Mesendoderm (in vitro differentiated cells): ENCODE results near the gene SHANK3.
A peak's percentile ranks its signal among the peaks of the same experiment; 100 is the strongest.

Source experiments
- DNase-seq: peaks from one replicate; pipeline ENCODE4 v3.0.0; 2013
- H2AK5ac ChIP-seq: 2 replicates; pipeline ENCODE4 v1.6.1; 2013; ENCODE audit warnings: low read length, inconsistent platforms
- H2BK120ac ChIP-seq: 2 replicates; pipeline ENCODE4 v1.6.1; 2013; ENCODE audit warnings: low read depth, mild to moderate bottlenecking, low read length, moderate library complexity, mixed read lengths
- H2BK15ac ChIP-seq: replicated peaks from 2 replicates; pipeline ENCODE4 v1.6.1; 2013; ENCODE audit warnings: low read depth, mild to moderate bottlenecking, moderate library complexity
- H2BK5ac ChIP-seq: 2 replicates; pipeline ENCODE4 v1.6.1; 2013; ENCODE audit warnings: low read length, inconsistent platforms
- H3K18ac ChIP-seq: 2 replicates; pipeline ENCODE4 v1.6.1; 2013; ENCODE audit warnings: mild to moderate bottlenecking, low read length, mixed read lengths
- H3K23ac ChIP-seq: one replicate; pipeline ENCODE4 v1.6.1; 2013; ENCODE audit warnings: low read length
- H3K27ac ChIP-seq: 2 replicates; pipeline ENCODE4 v1.5.1; 2013; ENCODE audit warnings: low read depth, mild to moderate bottlenecking, inconsistent platforms, low read length, moderate library complexity
- H3K27me3 ChIP-seq: 2 replicates; pipeline ENCODE4 v1.6.1; 2013; ENCODE audit warnings: low read length, control low read depth, mild to moderate bottlenecking, inconsistent platforms; ENCODE audit not compliant: insufficient read depth, poor library complexity
- H3K36me3 ChIP-seq: 2 replicates; pipeline ENCODE4 v1.6.1; 2013; ENCODE audit warnings: low read length, inconsistent platforms; ENCODE audit not compliant: control insufficient read depth, insufficient read depth
- H3K4ac ChIP-seq: one replicate; pipeline ENCODE4 v1.6.1; 2013; ENCODE audit warnings: low read depth, mild to moderate bottlenecking, low read length, moderate library complexity
- H3K4me1 ChIP-seq: 2 replicates; pipeline ENCODE4 v1.6.1; 2013; ENCODE audit warnings: low read depth, low read length, inconsistent platforms; ENCODE audit not compliant: control insufficient read depth
- H3K4me2 ChIP-seq: 2 replicates; pipeline ENCODE4 v1.6.1; 2013; ENCODE audit warnings: low read length
- H3K4me3 ChIP-seq: 2 replicates; pipeline ENCODE4 v1.5.1; 2013; ENCODE audit warnings: mild to moderate bottlenecking, low read length
- H3K56ac ChIP-seq: one replicate; pipeline ENCODE4 v1.6.1; 2013; ENCODE audit warnings: low read length
- H3K79me1 ChIP-seq: 2 replicates; pipeline ENCODE4 v1.6.1; 2013; ENCODE audit warnings: low read length, inconsistent platforms
- H3K79me2 ChIP-seq: 2 replicates; pipeline ENCODE4 v1.6.1; 2013; ENCODE audit warnings: mild to moderate bottlenecking, low read length; ENCODE audit not compliant: control insufficient read depth, insufficient read depth
- H3K9ac ChIP-seq: 2 replicates; pipeline ENCODE4 v1.6.1; 2013; ENCODE audit warnings: low read length, inconsistent platforms
- H4K5ac ChIP-seq: one replicate; pipeline ENCODE4 v1.6.1; 2013; ENCODE audit warnings: low read length
- H4K8ac ChIP-seq: one replicate; pipeline ENCODE4 v1.6.1; 2013; ENCODE audit warnings: low read depth, mild to moderate bottlenecking, control low read depth, low read length, moderate library complexity
- WGBS: extraction: QIAGEN DNeasy Blood & Tissue Kit; methylation state at CpG from one replicate; pipeline ENCODE4 v1.1.7; 2013; ENCODE audit warnings: low lambda C conversion rate, missing lambda C conversion rate; ENCODE audit not compliant: insufficient coverage; ENCODE audit errors: extremely low coverage; 5-methylcytosine and 5-hydroxymethylcytosine counted together

SHANK3 gene

DNA sequence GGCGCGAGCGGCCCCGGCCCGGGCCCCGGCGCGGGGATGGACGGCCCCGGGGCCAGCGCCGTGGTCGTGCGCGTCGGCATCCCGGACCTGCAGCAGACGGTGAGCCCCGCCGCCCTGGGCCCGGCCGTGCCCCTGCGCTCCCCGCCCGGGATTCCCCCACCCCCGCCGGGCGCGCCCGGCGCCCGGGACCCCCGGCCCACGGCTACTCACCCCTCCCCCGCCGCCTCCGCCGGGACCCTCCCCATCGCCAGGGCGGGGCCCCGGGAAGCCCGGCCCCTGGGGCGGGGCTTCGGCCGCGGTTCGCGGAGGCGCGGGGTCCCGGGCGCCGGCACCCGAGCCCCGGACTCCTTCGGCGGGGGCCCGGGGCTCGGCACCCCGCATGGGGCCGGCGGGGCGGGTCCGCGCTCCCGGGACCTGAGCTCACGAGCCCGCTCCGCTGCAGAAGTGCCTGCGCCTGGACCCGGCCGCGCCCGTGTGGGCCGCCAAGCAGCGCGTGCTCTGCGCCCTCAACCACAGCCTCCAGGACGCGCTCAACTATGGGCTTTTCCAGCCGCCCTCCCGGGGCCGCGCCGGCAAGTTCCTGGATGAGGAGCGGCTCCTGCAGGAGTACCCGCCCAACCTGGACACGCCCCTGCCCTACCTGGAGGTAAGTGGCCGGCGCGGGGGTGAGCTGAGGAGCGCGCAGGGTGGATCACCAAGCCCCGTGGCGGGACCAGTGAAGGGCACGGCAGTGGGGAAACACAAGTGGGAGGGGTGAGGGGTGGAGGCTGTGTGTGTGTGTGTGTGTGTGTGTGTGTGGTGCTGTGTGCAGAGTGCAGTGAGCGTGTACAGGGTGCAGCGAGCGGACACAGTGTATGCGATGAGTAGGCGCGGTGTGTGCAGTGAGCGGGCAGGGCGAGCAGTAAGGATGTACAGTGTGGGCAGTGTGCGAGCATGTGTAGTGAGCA lies 2.3 kb downstream of the SHANK3 start:
- DNase-seq, result peak; percentile 89
- Histone ChIP-seq H3K18ac (no peak overlapping the region), H3K79me1 (no peaks in the 10 kb centered on the region), H4K5ac (no peak overlapping the region), H4K8ac (no peak overlapping the region), H2BK5ac (no peak overlapping the region), H3K36me3 (no peaks in the 10 kb centered on the region), H3K4me2 (peak overlapping the region; percentile 35), H3K4me1 (no peaks in the 10 kb centered on the region), H2BK120ac (no peak overlapping the region), H3K4ac (no peak overlapping the region), H2AK5ac (no peak overlapping the region), H3K27me3 (no peaks in the 10 kb centered on the region), H3K79me2 (no peaks in the 10 kb centered on the region), H3K27ac (no peak overlapping the region), H3K9ac (peak overlapping the region; percentile 33), H3K4me3 (no peak overlapping the region), H2BK15ac (no peak overlapping the region), H3K56ac (peak overlapping the region; percentile 74), H3K23ac (no peak overlapping the region)
- WGBS, result no CpG with 5 or more reads among the region's 105 CpGs

DNA sequence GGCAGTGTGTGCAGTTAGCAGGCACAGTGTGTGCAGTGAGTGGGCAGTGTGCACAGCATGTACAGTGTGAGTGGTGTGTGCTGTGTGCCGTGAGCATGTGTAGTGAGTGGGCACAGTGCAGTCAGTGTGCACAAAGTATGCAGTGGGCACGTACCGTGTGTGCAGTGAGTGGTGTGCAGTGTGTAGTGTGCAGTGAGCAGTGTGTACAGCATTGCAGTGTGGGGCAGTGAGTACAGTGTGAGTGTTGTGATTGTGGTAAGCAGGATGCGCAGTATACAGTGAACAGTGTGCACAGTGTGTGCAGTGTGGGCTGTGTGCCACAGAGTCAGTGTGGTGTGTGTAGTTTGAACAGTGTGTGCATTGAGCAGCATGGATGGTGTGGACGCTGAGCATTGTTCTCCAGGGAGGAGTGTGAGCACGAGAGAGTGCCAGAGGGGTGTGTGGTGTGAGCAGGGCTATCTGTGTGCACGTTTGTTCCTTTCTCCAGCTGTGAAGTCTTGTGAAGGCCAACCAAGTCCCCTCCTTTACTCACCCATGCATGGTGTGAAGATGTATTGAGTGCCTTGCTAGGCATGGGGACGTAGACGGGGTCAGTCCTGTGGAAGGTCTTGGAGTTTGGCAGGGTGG lies 3.0 kb downstream of the SHANK3 start:
- H3K27ac ChIP-seq, result no peak overlapping the region
- H3K23ac ChIP-seq, result no peak overlapping the region
- peak overlapping the region; percentile 33 for H3K9ac ChIP-seq
- DNase-seq, result no peak
- H3K79me1 ChIP-seq, result no peaks in the 10 kb centered on the region
- H3K79me2 ChIP-seq, result no peaks in the 10 kb centered on the region
- H3K56ac ChIP-seq, result peak overlapping the region; percentile 74
- no peak overlapping the region for H4K8ac ChIP-seq
- H2BK15ac ChIP-seq, result no peak overlapping the region
- H3K4ac ChIP-seq, result no peak overlapping the region
- H3K27me3 ChIP-seq, result no peaks in the 10 kb centered on the region
- WGBS, result no CpG with 5 or more reads among the region's 9 CpGs
- H2BK5ac ChIP-seq, result no peak overlapping the region
- no peak overlapping the region for H2BK120ac ChIP-seq
- H3K36me3 ChIP-seq, result no peaks in the 10 kb centered on the region
- peak overlapping the region; percentile 35 for H3K4me2 ChIP-seq
- no peak overlapping the region for H3K4me3 ChIP-seq
- no peak overlapping the region for H3K18ac ChIP-seq
- no peak overlapping the region for H4K5ac ChIP-seq
- H3K4me1 ChIP-seq, result no peaks in the 10 kb centered on the region
- no peak overlapping the region for H2AK5ac ChIP-seq

DNA sequence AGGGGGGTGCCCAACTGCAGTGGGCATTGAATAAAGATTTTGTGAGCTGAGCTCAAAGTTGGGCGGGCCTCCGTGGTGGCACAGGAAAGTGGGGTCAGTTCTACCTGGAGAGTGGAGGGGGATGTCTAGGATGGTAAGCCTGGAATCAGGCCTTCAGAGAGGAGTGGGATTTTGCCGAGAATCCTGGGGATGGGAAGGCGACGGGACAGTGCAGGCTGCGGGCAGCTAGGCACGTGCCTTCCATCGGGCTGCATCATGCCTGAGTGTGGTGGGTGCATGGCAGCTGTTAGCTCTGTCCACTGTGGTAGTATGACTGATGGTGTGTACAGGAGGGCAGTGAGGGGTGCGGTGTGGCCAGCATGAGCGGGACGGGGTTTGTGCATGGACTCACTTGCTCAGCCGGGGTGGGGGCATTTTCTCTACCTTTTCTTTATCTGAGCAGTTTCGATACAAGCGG lies 3.6 kb downstream of the SHANK3 start:
- no CpG with 5 or more reads among the region's 14 CpGs for WGBS
- Histone ChIP-seq H3K23ac (no peak overlapping the region), H3K4me1 (no peaks in the 10 kb centered on the region), H4K8ac (no peak overlapping the region), H3K56ac (no peak overlapping the region), H3K4me2 (no peak overlapping the region), H2BK5ac (no peak overlapping the region), H3K79me1 (no peaks in the 10 kb centered on the region), H3K79me2 (no peaks in the 10 kb centered on the region), H3K27me3 (no peaks in the 10 kb centered on the region), H3K4ac (no peak overlapping the region), H2AK5ac (no peak overlapping the region), H3K18ac (no peak overlapping the region), H3K9ac (no peak overlapping the region), H2BK15ac (no peak overlapping the region), H3K27ac (no peak overlapping the region), H3K36me3 (no peaks in the 10 kb centered on the region), H3K4me3 (no peak overlapping the region), H4K5ac (no peak overlapping the region), H2BK120ac (no peak overlapping the region)
- DNase-seq, result no peak

DNA sequence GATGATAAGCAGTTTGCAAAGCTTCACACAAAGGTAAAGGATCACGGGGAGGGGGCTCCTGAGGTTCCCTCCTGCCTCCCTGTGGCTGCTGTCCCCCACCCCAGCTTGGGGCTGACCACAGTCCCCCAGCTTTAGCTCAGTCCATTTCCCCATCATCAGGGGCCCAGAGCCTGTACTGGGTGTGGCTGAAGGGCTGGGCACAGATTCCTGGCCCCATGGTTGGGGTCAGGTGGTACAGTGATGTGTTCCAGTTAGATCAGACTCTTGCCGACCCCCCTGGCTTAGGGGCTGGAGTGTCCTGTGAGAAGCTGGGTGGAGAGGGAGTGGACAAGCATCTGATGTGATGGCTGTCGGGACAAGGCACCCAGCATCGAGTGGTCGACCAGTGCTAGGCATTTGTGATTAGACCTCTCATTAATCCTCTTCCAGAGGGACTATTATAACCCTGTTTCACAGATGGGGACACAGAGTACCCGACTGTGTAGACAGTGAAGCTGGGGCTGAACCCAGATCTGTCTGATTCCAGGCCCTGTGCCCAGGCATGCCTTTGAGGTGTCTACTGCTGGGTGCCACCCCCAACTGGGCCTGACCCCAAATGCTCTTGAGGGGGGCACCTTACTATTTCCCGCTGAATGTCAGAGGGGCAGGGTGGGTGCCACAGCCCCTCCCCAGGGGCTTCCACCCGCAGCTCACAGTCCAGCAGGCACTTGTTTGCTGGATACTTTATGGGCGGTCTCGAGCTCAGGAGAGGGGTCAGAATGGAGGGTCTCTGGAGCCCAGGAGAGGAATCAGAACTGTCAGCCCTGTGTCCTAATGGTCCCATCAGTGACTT lies 4.3 kb downstream of the SHANK3 start:
- Histone ChIP-seq H3K27ac (no peak overlapping the region), H2BK5ac (no peak overlapping the region), H3K27me3 (no peaks in the 10 kb centered on the region), H4K5ac (no peak overlapping the region), H3K79me2 (no peaks in the 10 kb centered on the region), H2BK120ac (no peak overlapping the region), H3K9ac (no peak overlapping the region), H3K4ac (no peak overlapping the region), H2BK15ac (no peak overlapping the region), H3K4me3 (no peak overlapping the region), H3K4me2 (no peak overlapping the region), H3K56ac (no peak overlapping the region), H3K36me3 (no peaks in the 10 kb centered on the region), H3K23ac (no peak overlapping the region), H4K8ac (no peak overlapping the region), H2AK5ac (no peak overlapping the region), H3K79me1 (no peaks in the 10 kb centered on the region), H3K18ac (no peak overlapping the region), H3K4me1 (no peaks in the 10 kb centered on the region)
- no peak for DNase-seq
- WGBS, result no CpG with 5 or more reads among the region's 10 CpGs

DNA sequence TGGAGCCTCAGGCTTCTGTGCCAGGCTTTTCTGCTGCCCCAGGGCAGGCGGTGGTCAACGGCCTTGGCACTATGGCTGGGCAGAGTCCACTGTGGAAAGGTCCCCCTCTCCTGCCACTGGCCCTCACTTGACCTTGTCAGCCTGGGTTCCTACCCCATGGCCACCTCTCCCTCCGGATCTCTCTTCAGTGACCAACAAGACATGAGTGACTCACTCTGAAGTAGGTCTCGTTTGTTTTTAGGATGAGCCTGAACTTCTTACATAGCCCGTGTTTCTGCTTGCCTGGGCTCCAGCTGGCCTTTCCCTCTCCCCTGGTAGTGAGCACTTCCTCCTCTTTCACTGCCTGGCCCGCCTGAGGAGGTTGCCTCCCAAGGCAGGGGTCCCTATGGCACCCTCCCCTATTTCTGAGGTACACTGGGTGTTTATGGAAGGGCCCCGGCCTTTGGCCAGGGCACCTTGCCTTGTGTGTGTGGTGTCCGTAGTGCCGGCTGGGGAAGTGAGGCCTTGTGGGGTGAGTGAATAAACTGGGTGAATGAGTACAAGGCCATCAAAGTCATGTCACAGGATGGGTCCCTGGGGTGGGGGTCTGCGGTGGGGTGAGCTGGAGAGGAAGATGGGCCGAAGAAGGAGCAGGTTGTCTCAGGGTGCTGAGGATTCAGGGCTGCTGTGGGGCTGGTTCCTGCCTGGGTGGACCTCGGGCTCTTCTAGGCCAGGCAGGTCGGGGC lies 5.0 kb downstream of the SHANK3 start:
- Histone ChIP-seq H3K18ac (no peak overlapping the region), H3K79me1 (no peaks in the 10 kb centered on the region), H3K56ac (no peak overlapping the region), H3K27ac (no peak overlapping the region), H3K4me3 (no peak overlapping the region), H3K23ac (no peak overlapping the region), H3K27me3 (no peaks in the 10 kb centered on the region), H3K4ac (no peak overlapping the region), H3K4me1 (no peaks in the 10 kb centered on the region), H3K9ac (no peak overlapping the region), H2BK15ac (no peak overlapping the region), H3K79me2 (no peaks in the 10 kb centered on the region), H4K8ac (no peak overlapping the region), H3K4me2 (no peak overlapping the region), H2BK5ac (no peak overlapping the region), H2AK5ac (no peak overlapping the region), H4K5ac (no peak overlapping the region), H2BK120ac (no peak overlapping the region), H3K36me3 (no peaks in the 10 kb centered on the region)
- DNase-seq, result no peak
- no CpG with 5 or more reads among the region's 13 CpGs for WGBS
